ENCODE measurements around the gene ZNF561. TPM values are rescaled to one million over a fixed set of nuclear protein-coding genes. Genes with fewer than 3 reads are reported as not detected.

The ZNF561 gene
- total and polyA plus RNA-seq, 9 of the 15 experiments (the other 6 are each of a cell fraction or from before 2014, with no cell fraction given): 13.9 to 34.9 (median 23.6) TPM

DNA sequence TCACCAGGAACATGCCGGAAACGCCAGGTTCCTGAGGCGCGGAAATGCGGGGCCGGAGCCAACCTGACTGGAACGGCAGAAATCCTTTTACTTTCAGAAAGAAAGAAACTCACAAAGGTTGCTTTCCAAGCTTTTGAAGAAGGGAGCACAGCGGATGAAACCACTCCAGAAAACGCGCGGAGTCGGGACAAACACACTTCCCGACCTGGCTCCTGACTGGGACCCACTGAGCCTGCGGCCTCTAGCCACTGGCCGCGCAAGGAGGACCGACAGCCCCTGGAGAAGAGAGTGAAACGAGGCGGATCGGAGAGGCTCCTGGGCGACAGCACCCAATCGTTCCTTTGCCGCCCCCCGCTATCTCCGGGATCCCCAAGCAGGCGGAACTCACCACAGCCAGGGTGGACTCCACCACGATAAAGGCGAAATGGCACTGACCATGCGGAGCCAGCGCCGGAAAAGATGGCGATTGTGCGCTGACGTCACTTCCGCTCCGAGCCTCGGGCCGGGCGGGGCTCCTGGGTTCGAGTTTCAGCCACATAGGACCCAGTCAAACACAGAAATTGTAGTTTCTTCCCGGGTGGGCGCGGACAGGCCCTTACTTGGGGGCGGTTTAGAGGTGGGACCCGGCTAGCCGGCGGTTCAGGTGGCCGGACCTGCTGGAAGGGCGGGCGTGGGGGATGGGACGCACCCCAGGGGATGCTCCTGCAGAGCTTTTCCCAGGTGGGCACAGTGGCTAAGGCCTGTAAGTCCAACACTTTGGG is 36.8 kb downstream of the ZNF561 start, which contains the start of gene ZNF121 (continued):
- TF ChIP-seq, protein P1, sequence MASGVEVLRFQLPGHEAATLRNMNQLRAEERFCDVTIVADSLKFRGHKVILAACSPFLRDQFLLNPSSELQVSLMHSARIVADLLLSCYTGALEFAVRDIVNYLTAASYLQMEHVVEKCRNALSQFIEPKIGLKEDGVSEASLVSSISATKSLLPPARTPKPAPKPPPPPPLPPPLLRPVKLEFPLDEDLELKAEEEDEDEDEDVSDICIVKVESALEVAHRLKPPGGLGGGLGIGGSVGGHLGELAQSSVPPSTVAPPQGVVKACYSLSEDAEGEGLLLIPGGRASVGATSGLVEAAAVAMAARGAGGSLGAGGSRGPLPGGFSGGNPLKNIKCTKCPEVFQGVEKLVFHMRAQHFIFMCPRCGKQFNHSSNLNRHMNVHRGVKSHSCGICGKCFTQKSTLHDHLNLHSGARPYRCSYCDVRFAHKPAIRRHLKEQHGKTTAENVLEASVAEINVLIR (CRISPR knock-in tag; IDR thresholded peaks at IDR 0.05): peak; percentile 86
- TF ChIP-seq ZNF224 (CRISPR knock-in tag; IDR thresholded peaks at IDR 0.05) (0 out of 2 replicates have a peak, but pooled peaks have one; percentile 31), SMARCE1 (IDR thresholded peaks at IDR 0.05) (peak; percentile 23; the same call in 1 of the 2 replicates), PHF8 (IDR thresholded peaks at IDR 0.05; ENCODE audit: borderline replicate concordance, low read length) (peak; percentile 97), ZNF124 (CRISPR knock-in tag; IDR thresholded peaks at IDR 0.05) (no peak), MCM3 (IDR thresholded peaks at IDR 0.05) (no peak), NEUROD1 (IDR thresholded peaks at IDR 0.05; ENCODE audit: borderline replicate concordance, low read depth, low read length, partially characterized antibody) (no peak), POLR2B (IDR thresholded peaks at IDR 0.05; ENCODE audit: low read depth, partially characterized antibody) (peak; percentile 88), KHSRP (IDR thresholded peaks at IDR 0.05) (0 out of 2 replicates have a peak, but pooled peaks have one; percentile 34), CBFB (CRISPR knock-in tag; IDR thresholded peaks at IDR 0.05) (0 out of 2 replicates have a peak, but pooled peaks have one; percentile 74), ZNF609 (CRISPR knock-in tag; IDR thresholded peaks at IDR 0.05; ENCODE audit: borderline replicate concordance) (no peak), FOS (IDR thresholded peaks at IDR 0.05; ENCODE audit: extremely low read depth, insufficient read length) (no peak), SMARCA4 (IDR thresholded peaks at IDR 0.05) (no peak), L3MBTL2 (IDR thresholded peaks at IDR 0.05) (peak; percentile 72; the same call in 1 of the 2 replicates), NKRF (IDR thresholded peaks at IDR 0.05; ENCODE audit: borderline replicate concordance) (peak; percentile 96), ZNF518B (CRISPR knock-in tag; IDR thresholded peaks at IDR 0.05) (no peak)

All from K562 (cell line).